ENCODE measurements around the gene IRF4.

IRF4 gene

GRCh38 chr6:356828-357251, 34.7 kb upstream of the IRF4 start:
- Histone ChIP-seq H2BK12ac (ENCODE audit: low read length) (no peak overlapping the region), H2AK5ac (ENCODE audit: low read length) (no peak overlapping the region), H2BK5ac (ENCODE audit: low read depth, low read length, poor library complexity) (no peak overlapping the region), H3K79me1 (ENCODE audit: low read length) (no peaks in the 10 kb centered on the region), H4K12ac (ENCODE audit: low read depth, low read length) (no peak overlapping the region), H3K79me2 (ENCODE audit: control insufficient read depth, insufficient read depth, low read length, poor library complexity) (no peaks in the 10 kb centered on the region), H3K14ac (ENCODE audit: low read length) (no peak overlapping the region), H3K4me1 (ENCODE audit: control insufficient read depth in 1 of 2, insufficient read depth in 2 of 2, low read length in 2 of 2) (no peaks in the 10 kb centered on the region), H2AFZ (ENCODE audit: insufficient read depth, low read length, poor library complexity) (no peak overlapping the region), H3K4ac (ENCODE audit: low read depth, low read length) (no peak overlapping the region), H3K9ac (ENCODE audit: low read length) (no peak overlapping the region), H2BK120ac (ENCODE audit: insufficient read depth, low read length, poor library complexity) (no peak overlapping the region), H3K36me3 (ENCODE audit: control insufficient read depth in 1 of 2, insufficient read depth in 2 of 2, low read length in 2 of 2) (no peaks in the 10 kb centered on the region), H4K8ac (ENCODE audit: low read depth, low read length) (no peak overlapping the region), H3K27me3 (ENCODE audit: insufficient read depth, low read length) (no peaks in the 10 kb centered on the region), H3K27ac (ENCODE audit: low read depth, low read length) (no peak overlapping the region), H3K4me3 (ENCODE audit: low read depth, low read length) (no peak overlapping the region), H3K18ac (ENCODE audit: low read length) (no peak overlapping the region), H4K91ac (ENCODE audit: low read depth, low read length) (no peak overlapping the region), H3K23ac (ENCODE audit: low read length) (no peak overlapping the region), H3K4me2 (ENCODE audit: low read length) (no peak overlapping the region), H3K9me3 (ENCODE audit: insufficient read depth, low read depth, low read length) (peaks cover 65% of the 10 kb centered on the region)
- no CpG with 5 or more reads among the region's 11 CpGs for whole genome bisulfite sequencing (ENCODE audit: extremely low coverage, insufficient coverage, insufficient read length)
- DNase-seq: no peak

GRCh38 chr6:357261-357790, 34.2 kb upstream of the IRF4 start:
- H3K23ac ChIP-seq (ENCODE audit: low read length): no peak overlapping the region
- no peaks in the 10 kb centered on the region for H3K36me3 ChIP-seq (ENCODE audit: control insufficient read depth in 1 of 2, insufficient read depth in 2 of 2, low read length in 2 of 2)

GRCh38 chr6:357791-358341, 33.7 kb upstream of the IRF4 start:
- Histone ChIP-seq H3K4ac (ENCODE audit: low read depth, low read length) (no peak overlapping the region), H2AFZ (ENCODE audit: insufficient read depth, low read length, poor library complexity) (no peak overlapping the region), H3K23ac (ENCODE audit: low read length) (no peak overlapping the region), H2BK5ac (ENCODE audit: low read depth, low read length, poor library complexity) (no peak overlapping the region), H3K4me2 (ENCODE audit: low read length) (no peak overlapping the region), H3K79me1 (ENCODE audit: low read length) (no peaks in the 10 kb centered on the region), H4K12ac (ENCODE audit: low read depth, low read length) (no peak overlapping the region), H3K18ac (ENCODE audit: low read length) (no peak overlapping the region), H3K9me3 (ENCODE audit: insufficient read depth, low read depth, low read length) (peaks cover 62% of the 10 kb centered on the region), H4K8ac (ENCODE audit: low read depth, low read length) (no peak overlapping the region), H3K9ac (ENCODE audit: low read length) (no peak overlapping the region), H2BK12ac (ENCODE audit: low read length) (no peak overlapping the region), H2AK5ac (ENCODE audit: low read length) (no peak overlapping the region), H4K91ac (ENCODE audit: low read depth, low read length) (no peak overlapping the region), H2BK120ac (ENCODE audit: insufficient read depth, low read length, poor library complexity) (no peak overlapping the region), H3K36me3 (ENCODE audit: control insufficient read depth in 1 of 2, insufficient read depth in 2 of 2, low read length in 2 of 2) (no peaks in the 10 kb centered on the region), H3K27me3 (ENCODE audit: insufficient read depth, low read length) (no peaks in the 10 kb centered on the region), H3K79me2 (ENCODE audit: control insufficient read depth, insufficient read depth, low read length, poor library complexity) (no peaks in the 10 kb centered on the region), H3K14ac (ENCODE audit: low read length) (no peak overlapping the region), H3K4me3 (ENCODE audit: low read depth, low read length) (peak overlapping the region; percentile 6), H3K4me1 (ENCODE audit: control insufficient read depth in 1 of 2, insufficient read depth in 2 of 2, low read length in 2 of 2) (no peaks in the 10 kb centered on the region), H3K27ac (ENCODE audit: low read depth, low read length) (no peak overlapping the region)
- DNase-seq: no peak
- no CpG with 5 or more reads among the region's 13 CpGs for WGBS (ENCODE audit: extremely low coverage, insufficient coverage, insufficient read length)

More at GRCh38 chr6:357261-357790, 34.2 kb upstream of the IRF4 start:
- WGBS (ENCODE audit: extremely low coverage, insufficient coverage, insufficient read length): no CpG with 5 or more reads among the region's 12 CpGs
- Histone ChIP-seq H2BK120ac (ENCODE audit: insufficient read depth, low read length, poor library complexity) (no peak overlapping the region), H2BK5ac (ENCODE audit: low read depth, low read length, poor library complexity) (no peak overlapping the region), H3K27ac (ENCODE audit: low read depth, low read length) (no peak overlapping the region), H3K9me3 (ENCODE audit: insufficient read depth, low read depth, low read length) (peaks cover 62% of the 10 kb centered on the region), H2AFZ (ENCODE audit: insufficient read depth, low read length, poor library complexity) (no peak overlapping the region), H3K4me1 (ENCODE audit: control insufficient read depth in 1 of 2, insufficient read depth in 2 of 2, low read length in 2 of 2) (no peaks in the 10 kb centered on the region), H3K27me3 (ENCODE audit: insufficient read depth, low read length) (no peaks in the 10 kb centered on the region), H3K4ac (ENCODE audit: low read depth, low read length) (no peak overlapping the region), H3K14ac (ENCODE audit: low read length) (no peak overlapping the region), H4K91ac (ENCODE audit: low read depth, low read length) (no peak overlapping the region), H3K4me2 (ENCODE audit: low read length) (no peak overlapping the region), H2BK12ac (ENCODE audit: low read length) (no peak overlapping the region), H4K12ac (ENCODE audit: low read depth, low read length) (no peak overlapping the region), H3K4me3 (ENCODE audit: low read depth, low read length) (no peak overlapping the region), H2AK5ac (ENCODE audit: low read length) (no peak overlapping the region), H3K79me2 (ENCODE audit: control insufficient read depth, insufficient read depth, low read length, poor library complexity) (no peaks in the 10 kb centered on the region), H3K9ac (ENCODE audit: low read length) (no peak overlapping the region), H4K8ac (ENCODE audit: low read depth, low read length) (no peak overlapping the region), H3K79me1 (ENCODE audit: low read length) (no peaks in the 10 kb centered on the region), H3K18ac (ENCODE audit: low read length) (no peak overlapping the region)
- no peak for DNase-seq

- H4K12ac ChIP-seq (ENCODE audit: low read depth, low read length): no peak overlapping the region
- H3K36me3 ChIP-seq (ENCODE audit: control insufficient read depth in 1 of 2, insufficient read depth in 2 of 2, low read length in 2 of 2): no peaks in the 10 kb centered on the region
- no peak overlapping the region for H3K4ac ChIP-seq (ENCODE audit: low read depth, low read length)
- H2BK12ac ChIP-seq (ENCODE audit: low read length): no peak overlapping the region
- DNase-seq: no peak
- peaks cover 58% of the 10 kb centered on the region for H3K9me3 ChIP-seq (ENCODE audit: insufficient read depth, low read depth, low read length)
- no peak overlapping the region for H3K18ac ChIP-seq (ENCODE audit: low read length)
- no peak overlapping the region for H4K8ac ChIP-seq (ENCODE audit: low read depth, low read length)
- H2BK120ac ChIP-seq (ENCODE audit: insufficient read depth, low read length, poor library complexity): no peak overlapping the region
- H3K27ac ChIP-seq (ENCODE audit: low read depth, low read length): no peak overlapping the region
- H3K4me3 ChIP-seq (ENCODE audit: low read depth, low read length): no peak overlapping the region
- H2BK5ac ChIP-seq (ENCODE audit: low read depth, low read length, poor library complexity): no peak overlapping the region
- H3K23ac ChIP-seq (ENCODE audit: low read length): no peak overlapping the region
- H3K4me1 ChIP-seq (ENCODE audit: control insufficient read depth in 1 of 2, insufficient read depth in 2 of 2, low read length in 2 of 2): no peaks in the 10 kb centered on the region
- H2AK5ac ChIP-seq (ENCODE audit: low read length): no peak overlapping the region
- H3K14ac ChIP-seq (ENCODE audit: low read length): no peak overlapping the region
- H2AFZ ChIP-seq (ENCODE audit: insufficient read depth, low read length, poor library complexity): no peak overlapping the region
- no peaks in the 10 kb centered on the region for H3K79me1 ChIP-seq (ENCODE audit: low read length)
- H3K4me2 ChIP-seq (ENCODE audit: low read length): no peak overlapping the region
- no CpG with 5 or more reads among the region's 4 CpGs for WGBS (ENCODE audit: extremely low coverage, insufficient coverage, insufficient read length)
- no peaks in the 10 kb centered on the region for H3K27me3 ChIP-seq (ENCODE audit: insufficient read depth, low read length)
- no peak overlapping the region for H4K91ac ChIP-seq (ENCODE audit: low read depth, low read length)
- H3K9ac ChIP-seq (ENCODE audit: low read length): peak overlapping the region; percentile 1
- no peaks in the 10 kb centered on the region for H3K79me2 ChIP-seq (ENCODE audit: control insufficient read depth, insufficient read depth, low read length, poor library complexity)
These were observed 33.1 kb upstream of the IRF4 start for GRCh38 chr6:358432-358831.

All from trophoblast cell (in vitro differentiated cells and primary cell).